Measurements from ENCODE around the gene CLRN2.
A peak's percentile ranks its signal among the peaks of the same experiment; 100 is the strongest.
"Not testable (repeated sequence)": the region's sequence is repeated elsewhere in the genome, so short reads cannot be mapped to it uniquely, and the experiment has no call there.

Gene CLRN2

GRCh38 chr4:17534705-17535104 lies 19.7 kb downstream of the CLRN2 start:
- Histone ChIP-seq H3K27me3 (ENCODE audit: insufficient read depth, low read length, poor library complexity, severe bottlenecking) (no peaks in the 10 kb centered on the region), H3K79me2 (ENCODE audit: insufficient read depth, low read length) (no peaks in the 10 kb centered on the region), H2AFZ (ENCODE audit: low read length) (no peak overlapping the region), H3K4me1 (ENCODE audit: insufficient read depth, low read length, poor library complexity, severe bottlenecking) (no peaks in the 10 kb centered on the region), H3K4me3 (ENCODE audit: low read length, poor library complexity, severe bottlenecking) (no peak overlapping the region), H3F3A (ENCODE audit: low read depth) (no peaks in the 10 kb centered on the region), H3K36me3 (ENCODE audit: insufficient read depth, low read length) (no peaks in the 10 kb centered on the region), H3K9me3 (ENCODE audit: insufficient read depth, low read depth, low read length) (no peaks in the 10 kb centered on the region), H3K4me2 (ENCODE audit: low read depth, low read length, poor library complexity, severe bottlenecking) (no peak overlapping the region), H3K9ac (ENCODE audit: low read depth, low read length, poor library complexity, severe bottlenecking) (no peak overlapping the region), H4K20me1 (ENCODE audit: insufficient read depth, low read length, poor library complexity, severe bottlenecking) (no peaks in the 10 kb centered on the region), H3K9me2 (replicated peaks; ENCODE audit: low read depth, low read length) (no peaks in the 10 kb centered on the region)
- TF ChIP-seq, protein P1, sequence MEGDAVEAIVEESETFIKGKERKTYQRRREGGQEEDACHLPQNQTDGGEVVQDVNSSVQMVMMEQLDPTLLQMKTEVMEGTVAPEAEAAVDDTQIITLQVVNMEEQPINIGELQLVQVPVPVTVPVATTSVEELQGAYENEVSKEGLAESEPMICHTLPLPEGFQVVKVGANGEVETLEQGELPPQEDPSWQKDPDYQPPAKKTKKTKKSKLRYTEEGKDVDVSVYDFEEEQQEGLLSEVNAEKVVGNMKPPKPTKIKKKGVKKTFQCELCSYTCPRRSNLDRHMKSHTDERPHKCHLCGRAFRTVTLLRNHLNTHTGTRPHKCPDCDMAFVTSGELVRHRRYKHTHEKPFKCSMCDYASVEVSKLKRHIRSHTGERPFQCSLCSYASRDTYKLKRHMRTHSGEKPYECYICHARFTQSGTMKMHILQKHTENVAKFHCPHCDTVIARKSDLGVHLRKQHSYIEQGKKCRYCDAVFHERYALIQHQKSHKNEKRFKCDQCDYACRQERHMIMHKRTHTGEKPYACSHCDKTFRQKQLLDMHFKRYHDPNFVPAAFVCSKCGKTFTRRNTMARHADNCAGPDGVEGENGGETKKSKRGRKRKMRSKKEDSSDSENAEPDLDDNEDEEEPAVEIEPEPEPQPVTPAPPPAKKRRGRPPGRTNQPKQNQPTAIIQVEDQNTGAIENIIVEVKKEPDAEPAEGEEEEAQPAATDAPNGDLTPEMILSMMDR (conservative IDR thresholded peaks at IDR 0.05; ENCODE audit: low read length): no peak
- no peak for TF ChIP-seq EZH2phosphoT487 (IDR thresholded peaks at IDR 0.05; ENCODE audit: borderline replicate concordance)

GRCh38 chr4:17535242-17535641 lies 20.3 kb downstream of the CLRN2 start:
- Histone ChIP-seq H3K4me3 (ENCODE audit: low read length, poor library complexity, severe bottlenecking) (no peak overlapping the region), H3K79me2 (ENCODE audit: insufficient read depth, low read length) (no peaks in the 10 kb centered on the region), H3K9me2 (replicated peaks; ENCODE audit: low read depth, low read length) (no peaks in the 10 kb centered on the region), H3F3A (ENCODE audit: low read depth) (no peaks in the 10 kb centered on the region), H4K20me1 (ENCODE audit: insufficient read depth, low read length, poor library complexity, severe bottlenecking) (no peaks in the 10 kb centered on the region), H3K9ac (ENCODE audit: low read depth, low read length, poor library complexity, severe bottlenecking) (no peak overlapping the region), H3K27me3 (ENCODE audit: insufficient read depth, low read length, poor library complexity, severe bottlenecking) (no peaks in the 10 kb centered on the region), H3K4me2 (ENCODE audit: low read depth, low read length, poor library complexity, severe bottlenecking) (no peak overlapping the region), H3K36me3 (ENCODE audit: insufficient read depth, low read length) (no peaks in the 10 kb centered on the region), H3K9me3 (ENCODE audit: insufficient read depth, low read depth, low read length) (no peaks in the 10 kb centered on the region), H2AFZ (ENCODE audit: low read length) (0 out of 2 replicates have a peak overlapping the region, but pooled peaks have one; percentile 31), H3K4me1 (ENCODE audit: insufficient read depth, low read length, poor library complexity, severe bottlenecking) (no peaks in the 10 kb centered on the region)
- no peak for TF ChIP-seq EZH2phosphoT487 (IDR thresholded peaks at IDR 0.05; ENCODE audit: borderline replicate concordance)
- TF ChIP-seq, protein P1 (conservative IDR thresholded peaks at IDR 0.05; ENCODE audit: low read length): no peak

GRCh38 chr4:17535906-17536305 lies 20.9 kb downstream of the CLRN2 start:
- no peak overlapping the region for H3K4me3 ChIP-seq (ENCODE audit: low read length, poor library complexity, severe bottlenecking)
- H3K9ac ChIP-seq (ENCODE audit: low read depth, low read length, poor library complexity, severe bottlenecking): no peak overlapping the region
- no peaks in the 10 kb centered on the region for H3K27me3 ChIP-seq (ENCODE audit: insufficient read depth, low read length, poor library complexity, severe bottlenecking)
- H4K20me1 ChIP-seq (ENCODE audit: insufficient read depth, low read length, poor library complexity, severe bottlenecking): no peaks in the 10 kb centered on the region
- no peak overlapping the region for H3K4me2 ChIP-seq (ENCODE audit: low read depth, low read length, poor library complexity, severe bottlenecking)
- H3K79me2 ChIP-seq (ENCODE audit: insufficient read depth, low read length): no peaks in the 10 kb centered on the region
- H3K9me2 ChIP-seq (replicated peaks; ENCODE audit: low read depth, low read length): no peaks in the 10 kb centered on the region
- no peaks in the 10 kb centered on the region for H3K4me1 ChIP-seq (ENCODE audit: insufficient read depth, low read length, poor library complexity, severe bottlenecking)
- TF ChIP-seq EZH2phosphoT487 (IDR thresholded peaks at IDR 0.05; ENCODE audit: borderline replicate concordance): no peak
- TF ChIP-seq, protein P1 (conservative IDR thresholded peaks at IDR 0.05; ENCODE audit: low read length): no peak
- H3K36me3 ChIP-seq (ENCODE audit: insufficient read depth, low read length): no peaks in the 10 kb centered on the region
- 0 out of 2 replicates have a peak overlapping the region, but pooled peaks have one; percentile 31 for H2AFZ ChIP-seq (ENCODE audit: low read length)
- no peaks in the 10 kb centered on the region for H3K9me3 ChIP-seq (ENCODE audit: insufficient read depth, low read depth, low read length)
- H3F3A ChIP-seq (ENCODE audit: low read depth): no peaks in the 10 kb centered on the region

DNA sequence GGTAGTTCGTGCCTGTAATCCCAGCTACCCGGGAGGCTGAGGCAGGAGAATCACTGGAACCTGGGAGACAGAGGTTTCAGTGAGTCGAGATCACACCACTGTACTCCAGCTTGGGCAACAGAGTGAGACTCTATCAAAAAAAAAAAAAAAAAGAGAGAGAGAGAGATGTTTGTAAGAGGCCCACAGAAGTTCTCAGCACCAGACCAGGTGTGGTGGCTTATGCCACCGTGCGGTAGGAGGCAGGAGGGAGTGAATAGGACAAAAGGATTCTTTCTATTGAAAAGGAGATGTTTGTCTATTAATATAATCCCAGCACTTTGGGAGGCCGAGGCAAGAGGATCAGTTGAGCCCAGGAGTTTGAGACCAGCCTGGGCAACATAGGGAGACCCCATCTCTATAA lies 22.1 kb downstream of the CLRN2 start:
- not testable (repeated sequence) for H2AFZ ChIP-seq (ENCODE audit: low read length); H4K20me1 ChIP-seq (ENCODE audit: insufficient read depth, low read length, poor library complexity, severe bottlenecking); H3K4me3 ChIP-seq (ENCODE audit: low read length, poor library complexity, severe bottlenecking); H3K36me3 ChIP-seq (ENCODE audit: insufficient read depth, low read length); H3K9me3 ChIP-seq (ENCODE audit: insufficient read depth, low read depth, low read length); H3K4me2 ChIP-seq (ENCODE audit: low read depth, low read length, poor library complexity, severe bottlenecking); H3K79me2 ChIP-seq (ENCODE audit: insufficient read depth, low read length); H3F3A ChIP-seq (ENCODE audit: low read depth); H3K9me2 ChIP-seq (replicated peaks; ENCODE audit: low read depth, low read length); H3K9ac ChIP-seq (ENCODE audit: low read depth, low read length, poor library complexity, severe bottlenecking); H3K27me3 ChIP-seq (ENCODE audit: insufficient read depth, low read length, poor library complexity, severe bottlenecking); H3K4me1 ChIP-seq (ENCODE audit: insufficient read depth, low read length, poor library complexity, severe bottlenecking)
